Activated CD8-positive, alpha-beta memory T cell treated with anti-CD3 and anti-CD28 coated beads, Interleukin-2, amount 50 U/mL, for 48 hours (primary cell): ENCODE measurements around the gene WSB2.
A peak's percentile ranks its signal among the peaks of the same experiment; 100 is the strongest.
"Not testable (repeated sequence)": the region's sequence is repeated elsewhere in the genome, so short reads cannot be mapped to it uniquely, and the experiment has no call there.

Source experiments
- DNase-seq: peaks from one replicate; pipeline ENCODE4 v3.0.0-alpha.2; 2020

The WSB2 gene

GRCh38 chr12:118061011-118061872, at the start of gene WSB2:
Gene WSB2 (minus strand): TSS chr12:118061179. CDS start chr12:118061048, 131 bp downstream.
- DNase-seq, result peak; percentile 79

- no peak for DNase-seq
Observed at GRCh38 chr12:118109088-118109487, 48.1 kb upstream of the WSB2 start.

GRCh38 chr12:118107694-118108093, 46.7 kb upstream of the WSB2 start:
- no peak for DNase-seq

- DNase-seq, result no peak
Observed at GRCh38 chr12:118107011-118107410, 46.0 kb upstream of the WSB2 start.

- DNase-seq, result peak; percentile 63
Observed at GRCh38 chr12:118103601-118104382, 42.8 kb upstream of the WSB2 start, which contains the start of gene VSIG10. Gene VSIG10 (minus strand): TSS chr12:118104011. CDS start chr12:118103671, 340 bp downstream.

- peak; percentile 63 for DNase-seq
Observed at GRCh38 chr12:118103201-118103600, 42.2 kb upstream of the WSB2 start.

GRCh38 chr12:118102609-118103008, 41.6 kb upstream of the WSB2 start:
- no peak for DNase-seq

- DNase-seq, result no peak
Observed at GRCh38 chr12:118102070-118102469, 41.1 kb upstream of the WSB2 start.

GRCh38 chr12:118101051-118101450, 40.1 kb upstream of the WSB2 start:
- no peak for DNase-seq

- DNase-seq, result no peak
Observed at GRCh38 chr12:118098911-118099671, 38.1 kb upstream of the WSB2 start.

GRCh38 chr12:118098401-118098800, 37.4 kb upstream of the WSB2 start:
- DNase-seq, result no peak

GRCh38 chr12:118094039-118094438, 33.1 kb upstream of the WSB2 start:
- no peak for DNase-seq

- no peak for DNase-seq
Observed at GRCh38 chr12:118089782-118090181, 28.8 kb upstream of the WSB2 start.

GRCh38 chr12:118082161-118082560, 21.2 kb upstream of the WSB2 start:
- no peak for DNase-seq

- not testable (repeated sequence) for DNase-seq
Observed at GRCh38 chr12:118081521-118081920, 20.5 kb upstream of the WSB2 start.

GRCh38 chr12:118073768-118074167, 12.8 kb upstream of the WSB2 start:
- no peak for DNase-seq

GRCh38 chr12:118070650-118071049, 9.7 kb upstream of the WSB2 start:
- no peak for DNase-seq

- DNase-seq, result no peak
Observed at GRCh38 chr12:118068445-118068844, 7.5 kb upstream of the WSB2 start.

- no peak for DNase-seq
Observed at GRCh38 chr12:118065380-118065779, 4.4 kb upstream of the WSB2 start.

- no peak for DNase-seq
Observed at GRCh38 chr12:118064608-118065007, 3.6 kb upstream of the WSB2 start.

- no peak for DNase-seq
Observed at GRCh38 chr12:118063576-118064391, 2.8 kb upstream of the WSB2 start.
